RWPE1 (cell line): ENCODE measurements around the gene ZBTB43.
A peak's percentile ranks its signal among the peaks of the same experiment; 100 is the strongest.

Experiments
- CTCF ChIA-PET: fragments of 350-600 bp; sonication (Branson Sonifier 250); formaldehyde crosslinking; extraction: SDS; loops from one replicate; lab custom pipeline; 2021; lab: Yijun Ruan, JAX
- POLR2A ChIA-PET: fragments of 400-600 bp; formaldehyde crosslinking; extraction: SDS; loops from one replicate; lab custom pipeline; 2020; ENCODE audit warnings: antibody characterized with exemption; ENCODE audit not compliant: low non-redundant PET; lab: Yijun Ruan, JAX
- DNase-seq: peaks from one replicate; pipeline ENCODE4 v3.0.0; 2012; ENCODE audit warnings: low spot score
- H3K27ac ChIP-seq: fragments of 450-650 bp; 2 replicates; pipeline ENCODE4 v1.5.1; 2017
- TF ChIP-seq, protein P1 (sequence below): fragments of 450-650 bp; conservative IDR thresholded peaks from 2 replicates; pipeline ENCODE4 v1.5.1; 2017; ENCODE audit warnings: low read depth, mild to moderate bottlenecking

The ZBTB43 gene

DNA sequence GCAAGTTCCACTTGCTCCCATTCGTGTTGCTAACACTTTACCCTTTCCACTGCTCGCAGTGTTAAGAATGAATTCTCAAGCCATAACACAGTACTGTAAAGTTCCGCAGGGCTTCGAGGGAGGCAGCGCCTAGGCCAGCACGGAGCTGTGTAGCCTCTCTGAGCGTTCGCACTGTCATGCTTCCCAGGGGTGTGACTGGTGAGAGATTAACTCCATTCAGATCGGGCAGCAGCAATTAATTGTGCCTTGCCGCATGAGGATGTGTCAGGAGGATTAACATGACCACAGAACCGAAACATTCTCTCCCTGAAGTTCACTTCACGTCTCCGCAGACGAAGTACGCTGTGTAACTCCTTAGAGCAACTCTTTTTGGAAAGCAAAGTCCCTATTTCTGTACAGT, 78.8 kb downstream of the ZBTB43 start:
- TF ChIP-seq, protein P1, sequence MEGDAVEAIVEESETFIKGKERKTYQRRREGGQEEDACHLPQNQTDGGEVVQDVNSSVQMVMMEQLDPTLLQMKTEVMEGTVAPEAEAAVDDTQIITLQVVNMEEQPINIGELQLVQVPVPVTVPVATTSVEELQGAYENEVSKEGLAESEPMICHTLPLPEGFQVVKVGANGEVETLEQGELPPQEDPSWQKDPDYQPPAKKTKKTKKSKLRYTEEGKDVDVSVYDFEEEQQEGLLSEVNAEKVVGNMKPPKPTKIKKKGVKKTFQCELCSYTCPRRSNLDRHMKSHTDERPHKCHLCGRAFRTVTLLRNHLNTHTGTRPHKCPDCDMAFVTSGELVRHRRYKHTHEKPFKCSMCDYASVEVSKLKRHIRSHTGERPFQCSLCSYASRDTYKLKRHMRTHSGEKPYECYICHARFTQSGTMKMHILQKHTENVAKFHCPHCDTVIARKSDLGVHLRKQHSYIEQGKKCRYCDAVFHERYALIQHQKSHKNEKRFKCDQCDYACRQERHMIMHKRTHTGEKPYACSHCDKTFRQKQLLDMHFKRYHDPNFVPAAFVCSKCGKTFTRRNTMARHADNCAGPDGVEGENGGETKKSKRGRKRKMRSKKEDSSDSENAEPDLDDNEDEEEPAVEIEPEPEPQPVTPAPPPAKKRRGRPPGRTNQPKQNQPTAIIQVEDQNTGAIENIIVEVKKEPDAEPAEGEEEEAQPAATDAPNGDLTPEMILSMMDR: no peak
- H3K27ac ChIP-seq: no peak overlapping the region
- no peak for DNase-seq
- CTCF ChIA-PET: interaction anchor here (0.7 kb wide), 1 partner anchor 11 kb away, joined by 6 read pairs; no protein-coding TSS in a partner anchor
- POLR2A ChIA-PET: no interaction called here

DNA sequence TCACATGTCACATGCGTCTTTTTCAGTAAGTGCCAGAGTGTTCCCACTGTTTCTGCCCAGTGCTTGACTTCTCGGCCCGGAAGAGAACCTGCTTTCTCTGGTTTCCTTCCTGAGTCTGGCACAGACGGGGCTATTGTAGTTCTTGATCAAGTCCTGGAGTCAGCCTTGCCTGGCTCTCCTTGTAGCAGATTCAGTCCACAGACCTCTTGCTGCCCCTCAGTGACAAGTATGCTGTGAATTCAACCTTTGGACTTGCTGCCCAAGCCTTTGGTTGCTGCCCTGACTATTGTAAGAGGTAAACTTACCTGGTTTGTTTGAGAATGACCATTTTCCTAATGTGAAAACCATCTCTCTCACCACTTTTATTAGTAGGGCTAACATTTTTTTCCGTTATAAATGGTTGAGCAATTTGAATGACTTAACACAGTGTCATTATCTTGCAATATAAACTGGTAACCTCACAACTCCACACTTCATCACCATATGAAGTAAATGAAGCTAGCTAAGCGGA, 80.3 kb downstream of the ZBTB43 start:
- TF ChIP-seq, protein P1: no peak
- H3K27ac ChIP-seq: no peak overlapping the region
- CTCF ChIA-PET: no interaction called here
- DNase-seq: no peak
- POLR2A ChIA-PET: no interaction called here

DNA sequence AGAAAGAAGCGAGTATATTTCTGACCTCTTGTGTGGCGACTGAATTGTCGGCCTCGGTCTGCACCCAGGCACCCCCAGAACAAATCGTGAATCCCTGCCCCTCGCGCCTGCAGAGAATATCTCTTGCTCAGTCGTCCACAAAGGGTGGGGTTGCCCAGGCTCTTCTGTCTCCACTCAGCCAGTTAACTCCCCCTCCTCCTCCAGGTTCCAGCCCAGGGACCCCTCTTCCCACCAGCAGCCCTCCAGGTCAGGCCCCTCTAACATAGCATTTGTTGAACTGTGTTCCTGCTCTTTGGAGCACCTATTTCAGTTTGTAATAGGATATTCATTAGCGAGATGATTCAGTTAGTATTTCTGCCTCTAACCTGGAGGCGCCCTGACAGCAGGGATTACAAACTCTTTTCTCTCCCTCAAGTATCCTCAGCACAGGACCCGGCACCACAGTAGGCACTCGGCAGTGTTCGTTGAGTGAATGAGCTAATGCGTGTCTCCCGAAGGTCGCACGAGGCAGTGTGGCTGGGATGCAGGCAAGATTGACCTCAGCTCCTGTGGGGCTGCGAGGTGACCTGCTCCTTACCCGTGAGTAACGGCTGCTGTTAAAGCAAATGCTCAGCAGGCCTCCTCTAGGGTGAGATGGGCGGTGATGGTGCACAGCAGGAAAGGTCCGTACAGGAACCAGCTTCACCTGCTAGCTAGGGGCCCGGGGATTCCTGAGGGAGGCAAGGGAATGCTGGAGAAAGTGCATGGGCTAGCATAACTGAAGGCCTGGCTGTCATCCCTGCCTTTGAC, 81.4 kb downstream of the ZBTB43 start:
- TF ChIP-seq, protein P1: no peak
- CTCF ChIA-PET: interaction anchor here (0.6 kb wide), 1 partner anchor 10 kb away, joined by 4 read pairs; no protein-coding TSS in a partner anchor
- no peak for DNase-seq
- POLR2A ChIA-PET: interaction anchor here (0.5 to 0.6 kb wide), 3 partner anchors 20 to 1611 kb away, joined by 3 to 6 read pairs (median 4); no protein-coding TSS in a partner anchor
- 0 out of 2 replicates have a peak overlapping the region, but pooled peaks have one; percentile 3 for H3K27ac ChIP-seq

DNA sequence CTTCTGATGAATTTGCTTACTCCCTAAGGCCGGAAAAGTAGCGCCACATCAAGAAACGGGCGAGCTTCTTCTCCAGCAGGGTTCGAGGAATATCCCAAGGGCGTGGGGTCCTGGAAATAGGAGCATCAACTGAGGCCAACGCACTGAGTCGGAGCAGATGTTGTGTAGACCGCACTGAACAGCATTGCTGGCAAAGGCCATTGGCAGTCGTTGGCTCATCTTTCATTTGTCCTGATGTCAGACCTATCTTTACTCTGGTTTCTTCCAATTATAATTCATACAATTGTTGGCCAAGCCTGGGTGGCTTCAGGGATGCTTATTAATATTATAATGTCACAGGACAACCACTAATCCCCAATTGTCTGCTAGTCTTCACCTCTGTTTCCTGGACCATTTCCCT, 82.1 kb downstream of the ZBTB43 start:
- ChIA-PET CTCF (interaction anchor here (0.6 kb wide), 1 partner anchor 10 kb away, joined by 4 read pairs; no protein-coding TSS in a partner anchor), POLR2A (interaction anchor here (0.6 kb wide), 2 partner anchors 20 to 521 kb away, joined by 4 to 6 read pairs; no protein-coding TSS in a partner anchor)
- H3K27ac ChIP-seq: 0 out of 2 replicates have a peak overlapping the region, but pooled peaks have one; percentile 3
- TF ChIP-seq, protein P1: no peak
- no peak for DNase-seq
